Activated effector memory CD4-positive, alpha-beta T cell treated with anti-CD3 and anti-CD28 coated beads, Interleukin-2, amount 50 U/mL, for 16 hours (primary cell): ENCODE results near the gene FIS1.
A peak's percentile ranks its signal among the peaks of the same experiment; 100 is the strongest.
"Not testable (repeated sequence)": the region's sequence is repeated elsewhere in the genome, so short reads cannot be mapped to it uniquely, and the experiment has no call there.

Source experiments
- DNase-seq: peaks from one replicate; pipeline ENCODE4 v3.0.0-alpha.2; 2020

The FIS1 gene

DNA sequence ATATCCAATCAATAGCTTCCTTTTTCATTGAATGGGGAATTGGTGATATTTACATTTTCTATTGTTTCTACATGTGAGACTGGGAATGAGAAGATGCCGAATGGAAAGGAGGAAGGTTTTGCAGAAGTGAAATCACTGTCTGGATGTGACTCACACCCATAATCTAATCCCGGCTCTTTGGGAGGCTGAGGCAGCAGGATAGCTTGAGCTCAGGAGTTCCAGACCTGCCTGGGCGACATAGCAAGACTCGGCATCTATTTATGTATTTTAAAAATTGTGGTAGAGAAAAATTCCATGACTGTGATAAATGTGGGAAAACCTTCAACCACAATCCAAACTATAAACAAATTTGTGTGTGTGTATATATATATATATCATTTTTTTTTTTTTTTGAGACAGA lies 10.9 kb upstream of the FIS1 start:
- no peak for DNase-seq

- DNase-seq, result not testable (repeated sequence)
These were observed 8.3 kb upstream of the FIS1 start for GRCh38 chr7:101253199-101253598.

- peak; percentile 100 for DNase-seq
These were observed 7.2 kb upstream of the FIS1 start for GRCh38 chr7:101251871-101252659.

DNA sequence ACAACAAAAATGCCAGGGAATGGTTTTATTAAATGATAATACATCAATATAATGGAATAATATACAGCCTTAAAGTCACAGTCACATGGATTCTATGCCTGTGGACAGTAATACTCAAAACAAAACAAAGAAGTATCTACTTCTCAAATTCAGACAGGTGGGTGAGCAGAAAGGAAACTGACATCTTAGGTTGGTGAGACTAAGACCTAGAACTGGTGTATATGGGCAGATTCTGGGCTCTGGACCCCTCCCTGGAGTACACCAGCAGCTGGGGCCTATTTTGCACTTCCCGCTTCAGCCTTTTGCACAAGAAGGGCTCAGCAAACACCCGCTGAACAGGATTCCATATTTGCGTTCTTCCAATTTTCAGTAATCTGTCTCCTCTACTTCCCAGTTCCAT lies 5.4 kb upstream of the FIS1 start:
- no peak for DNase-seq

DNA sequence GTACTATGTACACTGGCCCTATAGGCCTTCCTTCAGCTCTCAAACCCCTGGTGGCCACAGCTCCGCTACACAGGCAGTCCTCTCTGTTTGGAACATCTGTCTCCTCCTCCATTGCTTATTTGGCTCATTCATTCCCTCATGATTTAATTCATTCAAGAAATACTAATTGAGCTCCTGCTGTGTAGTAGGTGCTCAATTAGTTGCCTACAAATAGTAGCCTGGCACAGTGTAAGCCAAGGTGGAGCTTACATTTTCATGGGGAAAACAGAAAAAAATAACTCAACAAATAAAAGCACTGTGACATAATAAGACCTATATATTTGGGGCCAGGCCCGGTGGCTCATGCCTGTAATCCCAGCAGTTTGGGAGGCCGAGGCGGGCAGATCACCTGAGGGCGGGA lies 3.4 kb upstream of the FIS1 start:
- no peak for DNase-seq

DNA sequence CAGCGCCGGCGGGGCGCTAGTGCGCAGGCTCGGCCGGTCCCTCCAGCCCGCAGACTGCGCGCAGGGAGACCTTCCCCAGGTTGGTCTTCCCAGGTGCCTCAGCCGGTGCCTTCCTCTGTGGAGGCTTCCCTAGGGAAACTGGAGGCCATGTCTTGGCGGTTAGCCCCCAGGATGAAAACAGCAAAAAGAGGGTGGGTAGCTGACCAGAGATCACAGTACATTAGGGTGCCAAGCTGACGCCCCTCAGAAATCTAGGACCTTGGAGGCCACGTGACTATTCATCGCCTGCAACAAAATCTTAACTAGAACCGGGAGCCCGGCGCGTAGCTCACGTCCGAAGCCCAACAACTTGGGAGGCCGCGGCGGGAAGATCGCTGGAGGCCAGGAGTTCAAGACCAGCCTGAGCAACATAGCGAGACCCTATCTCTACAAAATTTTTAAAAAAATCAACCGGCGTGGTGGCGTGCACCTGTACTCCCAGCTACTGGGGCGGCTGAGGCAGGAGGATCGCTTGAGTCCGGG lies 327 bp upstream of the FIS1 start:
- no peak for DNase-seq

DNA sequence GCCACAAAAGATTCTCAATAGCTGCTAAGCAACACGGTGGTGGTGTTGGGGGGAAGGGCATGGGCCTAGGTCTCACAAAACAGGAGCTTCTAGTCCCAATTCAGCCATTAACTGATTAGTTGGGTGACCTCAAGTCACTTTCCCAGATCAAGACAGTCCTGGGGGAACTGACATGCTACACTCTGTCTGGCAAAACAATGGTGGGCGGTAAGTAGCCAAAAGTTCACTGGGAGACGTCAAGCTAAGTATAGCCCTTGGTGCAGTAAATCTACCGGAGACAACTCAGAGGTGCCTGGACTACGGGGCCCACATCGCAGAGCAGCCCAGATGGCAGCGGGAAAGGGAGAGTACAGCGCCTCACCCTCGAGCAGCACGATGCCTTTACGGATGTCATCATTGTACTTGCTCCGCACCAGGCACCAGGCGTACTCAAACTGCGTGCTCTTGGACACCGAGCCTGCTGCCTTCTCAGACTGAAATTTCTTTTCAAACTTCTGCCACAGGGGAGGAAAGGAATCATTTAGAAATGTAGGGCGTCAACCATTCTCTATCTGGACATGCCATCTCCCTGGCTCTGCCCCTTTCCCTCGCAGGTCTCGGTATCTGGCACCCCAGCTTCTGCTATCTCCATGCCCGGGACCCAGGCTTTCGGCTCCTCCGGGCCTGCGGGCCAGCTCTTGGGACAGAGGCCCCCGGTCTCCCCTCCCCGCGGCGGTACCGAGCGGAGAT lies 1.1 kb downstream of the FIS1 start:
- no peak for DNase-seq

DNA sequence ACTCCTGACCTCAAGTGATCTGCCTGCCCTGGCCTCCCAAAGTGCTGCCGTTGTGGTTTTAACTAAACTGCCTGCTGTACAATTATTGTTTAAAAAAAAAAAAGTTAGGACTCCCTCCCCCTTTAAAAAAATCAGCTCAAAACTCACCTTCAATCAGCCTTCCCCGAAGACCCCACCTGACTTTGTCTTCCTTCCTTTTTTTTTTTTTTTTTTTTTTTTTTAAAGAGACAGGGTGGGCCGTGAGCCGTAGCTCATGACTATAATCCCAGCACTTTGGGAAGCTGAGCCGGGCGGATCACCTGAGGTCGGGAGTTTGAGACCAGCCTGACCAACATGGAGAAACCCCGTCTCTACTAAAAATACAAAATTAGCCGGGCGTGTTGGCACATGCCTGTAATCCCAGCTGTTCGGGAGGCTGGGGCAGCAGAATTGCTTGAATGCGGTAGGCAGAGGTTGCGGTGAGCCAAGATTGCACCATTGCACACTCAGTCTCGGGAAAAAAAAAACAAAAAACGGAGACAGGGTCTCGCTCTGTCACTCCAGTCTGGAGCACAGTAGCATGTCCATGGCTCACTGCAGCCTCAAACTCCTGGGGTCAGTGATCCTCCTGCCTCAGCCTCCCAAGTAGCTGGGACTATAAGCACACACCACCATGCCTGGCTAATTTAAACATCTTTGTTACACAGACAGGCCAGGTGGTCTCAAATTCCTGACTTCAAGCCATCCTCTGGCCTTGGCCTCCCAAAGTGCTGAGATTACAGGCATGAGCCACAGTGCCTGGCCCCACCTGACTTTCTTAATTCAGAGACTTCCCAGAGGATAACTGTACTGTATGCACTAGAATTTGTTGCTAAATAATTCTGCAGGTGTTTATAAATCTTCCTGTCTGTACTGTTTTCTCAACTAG lies 3.2 kb downstream of the FIS1 start:
- no peak for DNase-seq

- no peak for DNase-seq
These were observed 3.9 kb downstream of the FIS1 start for GRCh38 chr7:101241015-101241363.

DNA sequence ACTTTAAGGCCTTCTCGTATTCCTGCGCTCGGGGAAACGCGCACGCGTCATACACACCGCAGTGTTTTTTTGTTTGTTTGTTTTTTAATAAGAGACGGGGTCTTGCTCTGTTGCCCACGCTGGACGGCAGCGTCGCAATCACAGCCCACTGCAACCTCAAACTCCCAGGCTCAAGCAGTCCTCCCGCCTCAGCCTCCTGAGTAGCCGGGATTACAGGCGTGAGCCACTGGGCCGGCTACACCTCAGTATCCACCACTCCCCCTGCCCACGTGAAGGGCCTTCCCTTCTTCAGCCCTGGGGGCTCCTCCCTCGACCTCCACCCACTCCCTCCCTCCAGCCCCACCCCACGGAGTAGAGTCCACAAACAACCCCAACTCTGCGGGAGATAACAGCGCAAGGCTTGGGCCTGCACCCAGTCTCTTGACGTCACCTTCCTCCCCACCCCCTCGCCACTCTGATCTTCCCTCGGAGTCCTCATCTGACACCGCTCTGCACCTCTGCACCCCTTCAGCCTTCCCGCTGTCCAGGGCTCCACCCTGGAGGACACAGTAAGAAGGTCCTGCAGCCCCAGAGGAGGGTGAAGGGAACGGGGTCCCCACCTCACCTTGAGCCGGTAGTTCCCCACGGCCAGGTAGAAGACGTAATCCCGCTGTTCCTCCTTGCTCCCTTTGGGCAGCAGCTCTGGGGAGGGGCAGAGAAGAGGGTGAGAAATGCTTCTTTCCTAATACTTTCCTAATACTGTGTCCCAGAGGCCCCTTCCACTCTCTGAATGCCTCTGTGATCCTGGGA lies 4.5 kb downstream of the FIS1 start:
- no peak for DNase-seq

- DNase-seq, result no peak
These were observed 5.0 kb downstream of the FIS1 start for GRCh38 chr7:101239951-101240220.

DNA sequence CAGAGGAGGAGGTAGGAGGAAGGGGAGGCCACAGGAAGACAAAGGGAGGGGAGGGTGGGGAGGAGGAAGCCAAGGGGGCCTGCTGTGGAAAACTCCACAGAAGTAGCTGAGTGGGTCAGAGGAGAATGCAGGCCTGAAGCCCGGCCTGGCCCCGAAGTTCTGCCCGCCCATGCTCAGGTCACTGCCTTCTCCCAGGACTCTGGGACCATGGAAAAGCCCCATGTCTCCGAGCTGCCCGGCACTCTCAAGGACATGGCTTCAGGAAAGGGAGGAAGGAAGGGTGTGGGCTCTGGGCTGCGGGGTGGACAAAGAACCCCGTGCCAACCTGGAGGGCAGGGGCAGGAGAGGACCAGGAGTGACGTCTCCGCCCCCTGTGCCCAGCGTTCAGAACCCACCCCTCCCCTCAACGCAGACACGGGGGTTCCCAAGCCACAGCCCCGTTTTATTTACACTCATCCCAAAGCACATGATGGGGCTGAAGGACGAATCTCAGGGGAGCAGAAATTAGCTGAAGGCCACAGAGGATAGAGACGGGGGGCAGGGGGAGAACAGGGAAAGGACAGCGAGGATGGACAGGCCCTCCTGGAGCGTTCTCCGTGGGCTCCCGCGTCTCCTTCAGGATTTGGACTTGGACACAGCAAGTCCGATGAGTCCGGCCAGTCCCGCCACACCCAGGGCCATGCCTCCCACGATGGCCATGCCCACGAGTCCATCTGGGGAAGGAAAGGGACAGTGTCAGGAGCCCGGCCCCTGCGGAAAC lies 5.5 kb downstream of the FIS1 start:
- DNase-seq, result no peak

GRCh38 chr7:101238226-101239182 lies 6.4 kb downstream of the FIS1 start:
- no peak for DNase-seq

DNA sequence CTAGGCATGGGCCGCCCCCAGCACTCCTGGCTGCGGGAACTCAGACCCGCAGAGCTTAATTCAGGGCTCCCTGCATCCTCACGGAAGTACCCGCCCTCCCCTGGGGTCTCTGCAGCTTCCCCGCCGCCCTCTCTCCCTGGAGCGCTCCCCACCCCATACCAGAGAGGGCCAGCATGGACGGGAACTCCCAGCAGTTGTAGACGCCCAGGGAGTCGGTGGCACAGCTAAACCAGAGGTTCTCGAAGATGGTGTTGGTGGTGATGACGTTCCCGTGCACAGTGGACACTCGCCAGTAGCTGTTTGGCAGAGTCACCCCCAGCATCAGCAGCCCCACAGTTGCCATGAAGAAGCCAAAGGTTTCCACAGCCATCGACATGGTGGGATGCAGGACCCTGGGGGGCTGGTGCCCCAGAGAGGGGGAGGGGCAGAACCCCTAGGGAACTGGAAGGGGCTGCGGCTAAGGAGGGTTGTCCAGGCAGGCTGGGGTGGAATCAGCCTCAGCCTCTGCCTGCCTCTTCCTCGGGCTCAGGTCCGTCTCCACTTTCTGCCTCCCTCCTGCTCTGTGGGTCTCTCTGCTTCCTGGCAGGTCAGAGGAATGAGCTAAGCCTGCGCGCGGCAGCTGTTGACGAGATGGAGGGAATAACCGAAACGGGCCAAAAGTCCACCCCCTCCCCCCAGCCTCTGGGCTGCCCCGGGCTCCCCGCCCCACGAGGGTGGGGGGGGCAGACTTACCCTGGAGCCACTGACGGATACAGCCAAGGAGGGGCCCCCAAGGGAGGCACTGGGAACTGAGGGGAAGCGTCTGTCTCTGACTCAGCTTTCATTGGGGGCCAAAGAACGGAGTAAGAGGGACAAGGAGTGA lies 7.4 kb downstream of the FIS1 start, which contains the start of gene CLDN15:
TSS of gene CLDN15 (minus strand) at position 597 of the 862 bp plus-strand sequence. CDS start at position 376, 221 bp downstream.
- no peak for DNase-seq

DNA sequence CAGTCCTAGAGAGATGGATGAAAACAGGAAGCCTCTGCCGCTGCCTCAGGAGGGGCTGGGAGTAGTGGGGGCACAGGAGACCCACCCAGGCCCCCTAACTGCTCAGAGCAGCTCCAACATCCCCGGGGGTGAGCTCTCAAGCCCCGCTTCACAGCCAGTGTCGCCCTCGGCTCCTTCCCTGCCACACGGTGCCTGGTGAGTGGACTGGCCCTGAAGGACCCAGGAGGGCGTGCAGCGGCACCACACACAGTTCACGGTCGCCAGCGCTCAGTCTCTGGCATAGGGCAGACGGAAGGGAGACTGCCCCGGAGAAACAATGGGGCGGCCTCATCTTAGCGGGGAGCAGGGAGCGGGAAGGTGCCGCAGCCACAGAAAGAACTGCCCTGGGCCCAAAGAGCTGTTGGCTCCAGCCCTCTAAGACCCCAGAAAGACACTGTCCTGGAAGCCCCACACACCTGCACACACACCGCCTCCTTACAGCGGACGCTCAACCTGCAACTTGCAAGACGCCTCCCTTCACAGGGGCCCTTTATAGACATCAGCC lies 8.5 kb downstream of the FIS1 start:
- DNase-seq, result no peak

DNA sequence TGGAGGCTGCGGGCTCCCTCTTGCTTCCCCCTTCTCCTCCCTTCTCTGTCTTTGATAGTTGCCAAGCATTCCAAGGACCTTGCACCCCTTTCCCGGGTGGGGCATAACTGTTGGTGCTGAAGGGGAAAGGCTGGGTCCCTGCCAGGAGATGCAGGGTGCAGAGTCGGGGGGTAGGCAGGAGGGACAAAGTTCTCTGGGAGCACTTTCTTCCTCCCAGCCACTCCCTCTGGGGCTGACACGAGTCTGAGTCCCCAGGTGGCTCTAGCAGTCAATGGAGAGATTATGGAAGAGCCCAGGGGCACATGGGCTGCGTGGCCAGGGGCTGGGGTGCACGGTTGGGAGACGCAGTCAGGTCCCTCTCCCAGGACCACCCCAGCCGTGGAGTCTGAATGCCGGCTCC lies 9.4 kb downstream of the FIS1 start:
- no peak for DNase-seq

- DNase-seq, result no peak
These were observed 9.8 kb downstream of the FIS1 start for GRCh38 chr7:101235050-101235449.

DNA sequence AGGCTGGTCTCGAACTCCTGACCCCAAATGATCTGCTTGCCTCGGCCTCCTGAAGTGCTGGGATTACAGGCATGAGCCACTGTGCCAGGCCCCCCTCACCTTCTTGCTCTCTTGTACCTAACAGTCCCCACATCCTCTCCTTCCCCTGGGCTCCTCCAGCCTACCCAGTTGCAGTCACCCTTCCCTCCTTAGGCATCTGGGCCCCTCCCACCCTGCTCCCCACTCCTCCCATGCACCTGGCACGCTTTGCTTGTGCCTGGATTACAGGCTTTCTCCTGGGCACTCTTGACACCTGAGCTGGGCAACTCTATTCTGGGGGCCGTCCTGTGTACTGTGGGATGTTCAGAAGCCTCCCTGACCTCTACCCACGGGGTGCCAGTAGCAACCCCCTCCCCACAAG lies 10.2 kb downstream of the FIS1 start:
- no peak for DNase-seq

- no peak for DNase-seq
These were observed 10.9 kb downstream of the FIS1 start for GRCh38 chr7:101233907-101234547.
